Measurements from ENCODE around the gene IDS.

Gene IDS

GRCh38 chrX:149461746-149462145 is 43.4 kb downstream of the IDS start:
- DNase-seq (ENCODE audit: low read depth in 2 of 2), result no peak

DNA sequence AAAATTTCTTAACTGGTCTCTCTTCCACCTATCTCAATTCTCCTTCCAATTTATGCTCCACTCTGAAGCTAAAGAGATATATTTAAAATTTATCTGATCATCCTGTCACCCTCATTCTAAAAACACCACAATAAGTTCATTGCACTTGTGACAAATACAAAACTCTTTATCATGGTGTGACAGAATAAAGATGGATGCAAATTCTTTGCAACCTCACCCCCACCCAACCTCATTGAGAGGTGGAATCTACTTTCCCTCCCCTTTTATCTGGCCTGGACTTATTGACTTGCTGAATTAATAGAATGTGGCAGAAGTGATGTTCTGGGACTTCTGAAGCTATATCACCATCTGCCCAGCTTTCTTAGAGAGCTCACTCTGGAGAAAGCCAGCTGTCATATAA is 46.5 kb downstream of the IDS start:
- DNase-seq (ENCODE audit: low read depth in 2 of 2), result no peak

- no peak for DNase-seq (ENCODE audit: low read depth in 2 of 2)
These were observed 48.4 kb downstream of the IDS start for GRCh38 chrX:149456476-149457245.

- DNase-seq (ENCODE audit: low read depth in 2 of 2), result no peak
These were observed 49.2 kb downstream of the IDS start for GRCh38 chrX:149455934-149456333.

DNA sequence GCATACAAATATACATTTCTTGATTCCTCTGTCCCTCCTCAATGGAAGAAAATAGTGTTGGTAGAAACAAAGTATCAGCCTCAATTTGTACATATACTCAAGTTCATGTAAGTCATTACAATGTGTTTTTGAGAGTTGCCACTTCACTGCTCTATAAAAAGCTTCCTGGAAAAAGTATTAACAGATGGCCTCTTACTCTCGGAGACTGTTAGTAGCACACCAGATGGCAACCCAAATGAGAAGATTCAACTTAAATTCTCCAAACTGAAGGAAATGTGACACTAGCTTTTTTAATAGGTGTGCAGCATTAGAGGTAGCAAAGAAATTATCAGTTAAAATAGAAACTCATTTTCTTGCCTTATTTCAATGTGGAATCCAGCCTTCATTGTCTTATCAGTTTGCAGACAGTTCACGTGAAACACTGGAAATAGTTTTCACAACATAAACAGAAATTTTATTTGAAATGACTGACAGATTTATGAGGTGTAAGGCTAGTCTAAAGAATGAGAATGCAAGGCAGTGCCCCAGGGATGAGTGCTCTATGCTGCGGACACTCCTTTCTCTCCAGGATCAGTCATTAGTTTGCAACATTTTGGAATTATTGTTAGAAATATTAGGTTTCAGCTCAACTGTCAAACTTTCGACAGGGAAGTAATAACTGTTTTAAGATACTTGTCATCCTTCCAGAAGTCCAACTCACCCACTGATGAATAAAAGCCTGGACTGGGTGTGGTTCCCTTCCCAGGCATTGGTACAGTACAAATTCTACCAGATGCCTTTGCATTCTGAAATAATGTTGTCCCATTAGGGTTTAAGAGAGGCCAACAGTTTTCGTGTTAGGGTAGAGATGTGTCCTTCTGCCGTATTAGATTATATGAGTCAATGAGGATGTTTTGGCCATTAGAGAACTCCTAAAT is 50.9 kb downstream of the IDS start:
- no peak for DNase-seq (ENCODE audit: low read depth in 2 of 2)

DNA sequence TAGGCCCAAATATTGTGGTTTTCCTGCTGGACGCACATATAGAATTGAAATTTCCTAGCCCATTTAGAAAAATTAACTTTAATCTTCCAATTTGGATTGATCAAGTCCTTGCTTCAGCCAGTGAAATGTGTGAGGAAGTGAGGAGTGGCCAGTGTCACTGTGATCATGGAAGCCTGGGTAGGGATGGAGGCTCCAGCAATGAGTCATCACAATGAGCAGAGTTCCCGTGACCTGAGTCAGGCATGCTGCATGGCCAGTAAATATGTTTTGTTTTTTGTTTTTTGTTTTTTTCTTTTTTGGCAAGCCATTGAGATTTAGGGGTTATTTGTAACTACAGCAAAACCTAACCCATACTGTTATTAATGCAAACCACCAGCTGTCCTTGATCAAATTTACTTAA is 52.1 kb downstream of the IDS start:
- no peak for DNase-seq (ENCODE audit: low read depth in 2 of 2)

- no peak for DNase-seq (ENCODE audit: low read depth in 2 of 2)
These were observed 71.7 kb downstream of the IDS start for GRCh38 chrX:149433451-149433850.

- DNase-seq (ENCODE audit: low read depth in 2 of 2), result no peak
These were observed 72.1 kb downstream of the IDS start for GRCh38 chrX:149433051-149433450.
